Upper lobe of right lung (tissue), 1 donor: ENCODE results near the gene ZNF280B. TPM values are rescaled to one million over a fixed set of nuclear protein-coding genes. Genes with fewer than 3 reads are reported as not detected.
A peak's percentile ranks its signal among the peaks of the same experiment; 100 is the strongest.
"Not testable (repeated sequence)": the region's sequence is repeated elsewhere in the genome, so short reads cannot be mapped to it uniquely, and the experiment has no call there.

ENCODE experiments used
- ATAC-seq: fragments of 200-7000 bp; cut with Tn5 transposase; one replicate; pipeline ENCODE4 v1.9.1; 2020; ENCODE audit warnings: mild to moderate bottlenecking, moderate library complexity
- DNase-seq: peaks from one replicate; pipeline ENCODE4 v3.0.0-alpha.2; 2020
- H3K27ac ChIP-seq: fragments of 200-600 bp; one replicate; pipeline ENCODE4 v1.8.0; 2022
- H3K27me3 ChIP-seq: fragments of 200-600 bp; one replicate; pipeline ENCODE4 v1.8.0; 2022; ENCODE audit warnings: mild to moderate bottlenecking
- H3K36me3 ChIP-seq: fragments of 200-600 bp; one replicate; pipeline ENCODE4 v1.8.0; 2022
- H3K4me1 ChIP-seq: fragments of 200-600 bp; one replicate; pipeline ENCODE4 v1.8.0; 2022
- H3K4me3 ChIP-seq: fragments of 200-600 bp; one replicate; pipeline ENCODE4 v1.8.0; 2022; ENCODE audit warnings: mild to moderate bottlenecking
- H3K9me3 ChIP-seq: fragments of 200-600 bp; one replicate; pipeline ENCODE4 v1.8.0; 2022
- CTCF ChIP-seq: fragments of 200-600 bp; IDR thresholded peaks from one replicate; pipeline ENCODE4 v1.8.0; 2022; ENCODE audit warnings: antibody characterized with exemption
- intact Hi-C: fragments of 100-400 bp; cut with DNase I; formaldehyde crosslinking; loops from one replicate; pipeline ENCODE4 v1.11.0; 2022
- total RNA-seq: library from RNA; stranded (reverse); fragmentation: NEBNext Ultra II Directional; extraction: Animal tissue kit (Norgen Biotek cat#: 25700); gene quantifications from one replicate; pipeline ENCODE4 v1.2.1, GENCODE V29; 2021
- donor health status: DM: no; HTN: yes; CAD: no; lungs with severe emphysema.

Gene ZNF280B
- total RNA-seq, 1 donor from 2014 or later = 0.49 TPM

DNA sequence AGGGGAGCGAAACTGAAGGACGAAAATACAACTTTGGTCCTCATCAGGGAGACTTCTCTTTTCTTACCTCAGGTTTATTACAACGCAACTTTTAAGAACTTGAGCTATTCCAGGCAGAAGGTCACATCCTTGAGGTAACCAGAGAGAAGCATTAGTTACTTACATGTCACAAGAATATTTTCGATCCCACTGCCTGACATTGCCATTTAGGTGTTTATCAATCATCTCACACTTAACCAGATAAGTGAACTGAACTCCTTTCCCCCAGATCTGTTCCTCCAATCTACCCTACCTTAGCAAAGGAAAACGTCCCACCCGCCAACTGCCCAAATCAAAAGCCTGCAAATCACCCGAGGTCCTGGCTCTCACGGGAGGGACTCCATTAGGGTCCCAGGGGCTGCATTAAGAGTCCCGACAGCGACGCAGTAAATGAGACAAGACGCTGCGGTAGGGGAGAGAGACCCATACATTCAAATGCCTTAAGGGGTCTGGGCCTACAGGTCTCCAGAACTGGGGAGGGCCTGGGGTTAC lies 734 bp downstream of the ZNF280B start:
- Histone ChIP-seq H3K36me3 (no peaks in the 10 kb centered on the region), H3K4me3 (peak overlapping the region; percentile 49), H3K27me3 (peaks cover 5% of the 10 kb centered on the region), H3K27ac (no peak overlapping the region), H3K9me3 (no peaks in the 10 kb centered on the region), H3K4me1 (no peaks in the 10 kb centered on the region)
- intact Hi-C loops = no loop called here
- ATAC-seq (no peak), DNase-seq (no peak)
- no peak for TF ChIP-seq CTCF

- H3K27ac ChIP-seq = no peak overlapping the region
- H3K9me3 ChIP-seq = no peaks in the 10 kb centered on the region
- intact Hi-C loops = no loop called here
- ATAC-seq (no peak), DNase-seq (no peak)
- TF ChIP-seq CTCF = no peak
- no peak overlapping the region for H3K4me3 ChIP-seq
- no peaks in the 10 kb centered on the region for H3K36me3 ChIP-seq
- H3K4me1 ChIP-seq = no peaks in the 10 kb centered on the region
- H3K27me3 ChIP-seq = peaks cover under 1% of the 10 kb centered on the region
Measured at GRCh38 chr22:22506736-22507135, 1.8 kb downstream of the ZNF280B start.

DNA sequence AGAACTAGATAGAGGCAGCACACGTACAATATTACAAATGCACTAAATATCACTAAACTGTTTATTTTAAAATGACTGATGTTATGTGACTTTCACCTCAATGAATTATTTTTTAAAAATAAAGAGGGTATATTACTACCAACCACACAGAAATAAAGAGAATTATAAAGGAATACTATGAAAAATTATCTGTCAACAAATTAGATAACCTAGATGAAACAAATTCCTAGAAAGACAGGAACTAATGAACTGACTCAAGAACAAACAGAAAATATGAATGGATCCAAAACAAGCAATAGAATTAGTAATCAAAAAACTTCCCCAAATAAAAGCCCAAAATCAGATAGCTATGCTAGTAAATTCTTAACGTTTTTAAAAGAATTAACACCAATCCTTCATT lies 10.3 kb downstream of the ZNF280B start:
- no peaks in the 10 kb centered on the region for H3K27me3 ChIP-seq
- no peaks in the 10 kb centered on the region for H3K36me3 ChIP-seq
- no peak overlapping the region for H3K4me3 ChIP-seq
- ATAC-seq (no peak), DNase-seq (no peak)
- H3K27ac ChIP-seq = no peak overlapping the region
- intact Hi-C loops = no loop called here
- TF ChIP-seq CTCF = no peak
- no peaks in the 10 kb centered on the region for H3K9me3 ChIP-seq
- H3K4me1 ChIP-seq = no peaks in the 10 kb centered on the region

DNA sequence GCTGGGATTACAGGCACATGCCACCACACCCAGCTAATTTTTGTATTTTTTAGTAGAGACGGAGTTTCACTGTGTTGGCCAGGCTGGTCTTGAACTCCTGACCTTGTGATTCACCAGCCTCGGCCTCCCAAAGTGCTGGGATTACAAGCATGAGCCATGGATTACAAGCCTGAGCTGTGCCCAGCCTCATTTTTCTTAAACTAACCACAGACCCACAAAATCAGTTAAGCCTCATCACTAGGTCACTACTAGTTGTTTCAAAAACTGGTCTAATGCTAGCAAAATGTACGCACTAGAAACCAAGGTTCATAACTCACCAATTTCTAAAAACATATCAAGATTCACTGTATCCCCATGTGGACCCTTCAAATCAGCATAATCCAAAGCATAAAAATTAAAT lies 17.0 kb downstream of the ZNF280B start:
- ATAC-seq = not testable (repeated sequence)

GRCh38 chr22:22488736-22489135 lies 19.8 kb downstream of the ZNF280B start:
- H3K4me3 ChIP-seq = no peak overlapping the region
- H3K27ac ChIP-seq = no peak overlapping the region
- ATAC-seq (no peak), DNase-seq (no peak)
- H3K4me1 ChIP-seq = no peaks in the 10 kb centered on the region
- no peak for TF ChIP-seq CTCF
- no peaks in the 10 kb centered on the region for H3K9me3 ChIP-seq
- H3K27me3 ChIP-seq = no peaks in the 10 kb centered on the region
- H3K36me3 ChIP-seq = no peaks in the 10 kb centered on the region
- intact Hi-C loops = no loop called here

More for the DNA sequence above, 17.0 kb downstream of the ZNF280B start:
- DNase-seq, H3K27ac ChIP-seq, H3K36me3 ChIP-seq, H3K9me3 ChIP-seq, H3K4me3 ChIP-seq, intact Hi-C loops, H3K4me1 ChIP-seq, H3K27me3 ChIP-seq: not testable (repeated sequence)

- Histone ChIP-seq H3K27ac (no peak overlapping the region), H3K4me3 (no peak overlapping the region), H3K36me3 (no peaks in the 10 kb centered on the region), H3K27me3 (peaks cover 4% of the 10 kb centered on the region), H3K4me1 (no peaks in the 10 kb centered on the region), H3K9me3 (no peaks in the 10 kb centered on the region)
- ATAC-seq (no peak), DNase-seq (no peak)
- intact Hi-C loops = no loop called here
- no peak for TF ChIP-seq CTCF
Measured at GRCh38 chr22:22487869-22488597, 20.5 kb downstream of the ZNF280B start.
